K562 (cell line): ENCODE results near the gene CD164. TPM values are rescaled to one million over a fixed set of nuclear protein-coding genes. Genes with fewer than 3 reads are reported as not detected.

ENCODE experiments used
- ATAC-seq: fragments of 200-7000 bp; cut with Tn5 transposase; 3 replicates; pipeline ENCODE4 v1.9.1; 2020; ENCODE audit warnings: moderate library complexity
- BruUV-seq: library from RNA; stranded (reverse); fragments of 400-500 nt; replicated peaks from 2 replicates; lab custom pipeline; 2021; lab: Mats Ljungman, UMichigan
- CTCF ChIA-PET: fragments of 300-600 bp; formaldehyde crosslinking; extraction: SDS; loops from one replicate; lab custom pipeline; 2021; ENCODE audit warnings: low intra/inter-chr PET ratio; lab: Yijun Ruan, JAX
- POLR2A ChIA-PET: fragments of 300-600, 350-650 bp; sonication (Branson Sonifier 250); formaldehyde crosslinking; extraction: SDS; loops from one replicate; lab custom pipeline; 2021; ENCODE audit warnings: antibody characterized with exemption, inconsistent platforms; lab: Yijun Ruan, JAX
- DNase-seq, 4 experiments: peaks; one replicate each; pipeline versions ENCODE4 v3.0.0 to v3.0.0-alpha.2; 2011 to 2018; ENCODE audit warnings: low spot score in 3 of 4, mixed read lengths in 3 of 4; ENCODE audit errors: extremely low read depth in 1 of 4
- FAIRE-seq: peaks from 2 replicates; lab custom pipeline; 2011; peaks lifted over from hg19 to GRCh38; lab: Jason Lieb, UNC
- H2AFZ ChIP-seq: 2 replicates; pipeline ENCODE4 v1.6.0; 2011; ENCODE audit warnings: low read depth, low read length, control low read depth, inconsistent platforms
- H3K27ac ChIP-seq: fragments of 200-600 bp; 3 replicates; pipeline ENCODE4 v1.8.0; 2011; ENCODE audit warnings: low read depth, mild to moderate bottlenecking, control low read depth, inconsistent platforms, low read length, moderate library complexity, mixed read lengths; ENCODE audit errors: extremely low read depth
- H3K27me3 ChIP-seq, 2 experiments: fragments of 300-600 bp in 1 of 2; 2 replicates in 1 of 2; 3 replicates in 1 of 2; pipeline versions ENCODE4 v1.6.0 to v1.8.0; 2011; ENCODE audit warnings: inconsistent platforms in 2 of 2, low read length in 2 of 2, mild to moderate bottlenecking in 1 of 2, mixed read lengths in 1 of 2, moderate library complexity in 1 of 2; ENCODE audit not compliant: control insufficient read depth in 2 of 2, insufficient read depth in 2 of 2
- H3K36me3 ChIP-seq: fragments of 300-600 bp; 3 replicates; pipeline ENCODE4 v1.8.0; 2011; ENCODE audit warnings: mild to moderate bottlenecking, low read length, inconsistent platforms; ENCODE audit not compliant: control insufficient read depth, insufficient read depth
- H3K4me1 ChIP-seq, 2 experiments: fragments of 200-600 bp in 1 of 2; replicated peaks in 1 of 2; 2 replicates in 1 of 2; 3 replicates in 1 of 2; pipeline versions ENCODE4 v1.5.1 to v1.8.0; 2011; ENCODE audit warnings: inconsistent platforms in 2 of 2, low read length in 2 of 2, mild to moderate bottlenecking in 1 of 2, mixed read lengths in 1 of 2, moderate library complexity in 1 of 2; ENCODE audit not compliant: control insufficient read depth in 2 of 2, insufficient read depth in 2 of 2
- H3K4me2 ChIP-seq: 2 replicates; pipeline ENCODE4 v1.6.1; 2011; ENCODE audit warnings: low read length, control low read depth, inconsistent platforms, mixed read lengths; ENCODE audit not compliant: insufficient read depth
- H3K4me3 ChIP-seq: fragments of 200-600 bp; sonication (generic), shearing (Covaris generic); 2 replicates; pipeline ENCODE4 v1.5.1; 2016; ENCODE audit warnings: control low read depth, inconsistent platforms
- H3K79me2 ChIP-seq: fragments of 200-600 bp; 3 replicates; pipeline ENCODE4 v1.8.0; 2011; ENCODE audit warnings: low read length, inconsistent platforms; ENCODE audit not compliant: control insufficient read depth, insufficient read depth
- H3K9ac ChIP-seq, 2 experiments: 2 replicates each; pipeline versions ENCODE4 v1.6.0 to v1.6.1; 2011; ENCODE audit warnings: low read depth in 2 of 2, low read length in 2 of 2, control low read depth in 1 of 2, inconsistent platforms in 1 of 2, mild to moderate bottlenecking in 1 of 2, mixed read lengths in 1 of 2; ENCODE audit not compliant: insufficient read depth in 1 of 2
- H3K9me1 ChIP-seq: one replicate; pipeline ENCODE4 v1.6.0; 2011; ENCODE audit warnings: inconsistent platforms, mild to moderate bottlenecking, low read length, moderate library complexity; ENCODE audit not compliant: control insufficient read depth, insufficient read depth
- H3K9me3 ChIP-seq: replicated peaks from 2 replicates; pipeline ENCODE4 v1.5.1; 2011; ENCODE audit warnings: low read depth, low read length, inconsistent platforms; ENCODE audit not compliant: control insufficient read depth, insufficient read depth
- H4K20me1 ChIP-seq: replicated peaks from 2 replicates; pipeline ENCODE4 v1.6.1; 2011; ENCODE audit warnings: low read length, inconsistent platforms, mixed read lengths; ENCODE audit not compliant: control insufficient read depth, insufficient read depth
- JUN ChIP-seq, 2 experiments: sonication (generic) in 1 of 2; formaldehyde crosslinking in 1 of 2; IDR thresholded peaks; 2 replicates each; pipeline versions ENCODE4 v1.6.1 to v1.8.0; 2012 to 2022; ENCODE audit warnings: borderline replicate concordance in 2 of 2, mild to moderate bottlenecking in 2 of 2, improper control_type of control experiment in 1 of 2, low read depth in 1 of 2, low read length in 1 of 2, missing genetic modification reagents in 1 of 2
- JUNB ChIP-seq: fragments of 450-650 bp; formaldehyde crosslinking; conservative IDR thresholded peaks from 2 replicates; pipeline ENCODE4 v1.4.0; 2020; ENCODE audit warnings: mild to moderate bottlenecking
- RBM25 ChIP-seq: fragments of 200-400 bp; formaldehyde crosslinking; IDR thresholded peaks from 2 replicates; pipeline ENCODE4 v1.6.1; 2018; ENCODE audit warnings: low read length, low read depth, moderate library complexity; ENCODE audit not compliant: severe bottlenecking
- ZNF121 ChIP-seq: sonication (generic); formaldehyde crosslinking; conservative IDR thresholded peaks from 2 replicates; pipeline ENCODE4 v1.8.0; 2022; ENCODE audit warnings: missing genetic modification reagents
- WGBS: fragments of 100-300 bp; shearing (Covaris generic); methylation state at CpG from one replicate; pipeline ENCODE4 v1.1.6; 2016; ENCODE audit warnings: low coverage, mixed read lengths; ENCODE audit not compliant: insufficient coverage; ENCODE audit errors: missing lambda C conversion rate; 5-methylcytosine and 5-hydroxymethylcytosine counted together
- in situ Hi-C: fragments of 300-500 bp; cut with MboI; formaldehyde crosslinking; loops from 4 replicates; pipeline ENCODE4 v1.15.0; 2018; ENCODE audit warnings: inconsistent platforms, mixed read lengths
- intact Hi-C: fragments of 100-400 bp; cut with micrococcal nuclease; formaldehyde crosslinking; loops from 2 replicates; pipeline ENCODE4 v1.14.2; 2022
- polyA plus RNA-seq, 8 experiments: library from polyadenylated mRNA; depleted of rRNA in 4 of 8; stranded (reverse) in 5 of 8; unstranded in 3 of 8; fragments of >200 nt; fragmentation: Nextera tagmentation in 2 of 8; fragmentation: Illumina TruSeq in 1 of 8; extraction: Ambion mirVana in 2 of 8; extraction: Trizol in 1 of 8; gene quantifications; 2 replicates each; pipeline versions ENCODE4 v1.2.1 to v1.2.3, GENCODE V29; 2011 to 2014; ENCODE audit warnings: inconsistent platforms in 1 of 8, missing spikeins in 1 of 8
- total RNA-seq, 7 experiments: library from RNA; depleted of rRNA in 6 of 7; stranded (reverse); fragments of >200 nt in 6 of 7; fragmentation: Illumina TruSeq in 2 of 7; extraction: Trizol in 2 of 7; gene quantifications; 2 replicates each; pipeline versions ENCODE4 v1.2.1 to v1.2.3, GENCODE V29; 2011 to 2021; ENCODE audit warnings: low replicate concordance in 1 of 7

Gene CD164
- total and polyA plus RNA-seq, 9 of the 15 experiments (the other 6 are each of a cell fraction or from before 2014, with no cell fraction given), result 79.5 to 317 (median 165) TPM

- TF ChIP-seq JUN (IDR thresholded peaks at IDR 0.05; ENCODE audit: borderline replicate concordance, low read depth, low read length), result peak; percentile 40; the same call in 1 of the 2 replicates
- TF ChIP-seq JUN (CRISPR knock-in tag; IDR thresholded peaks at IDR 0.05; ENCODE audit: borderline replicate concordance), result no peak
- TF ChIP-seq, all 486 proteins: peak for 8
Measured at GRCh38 chr6:109393886-109394281, 11.6 kb upstream of the CD164 start (continued).

DNA sequence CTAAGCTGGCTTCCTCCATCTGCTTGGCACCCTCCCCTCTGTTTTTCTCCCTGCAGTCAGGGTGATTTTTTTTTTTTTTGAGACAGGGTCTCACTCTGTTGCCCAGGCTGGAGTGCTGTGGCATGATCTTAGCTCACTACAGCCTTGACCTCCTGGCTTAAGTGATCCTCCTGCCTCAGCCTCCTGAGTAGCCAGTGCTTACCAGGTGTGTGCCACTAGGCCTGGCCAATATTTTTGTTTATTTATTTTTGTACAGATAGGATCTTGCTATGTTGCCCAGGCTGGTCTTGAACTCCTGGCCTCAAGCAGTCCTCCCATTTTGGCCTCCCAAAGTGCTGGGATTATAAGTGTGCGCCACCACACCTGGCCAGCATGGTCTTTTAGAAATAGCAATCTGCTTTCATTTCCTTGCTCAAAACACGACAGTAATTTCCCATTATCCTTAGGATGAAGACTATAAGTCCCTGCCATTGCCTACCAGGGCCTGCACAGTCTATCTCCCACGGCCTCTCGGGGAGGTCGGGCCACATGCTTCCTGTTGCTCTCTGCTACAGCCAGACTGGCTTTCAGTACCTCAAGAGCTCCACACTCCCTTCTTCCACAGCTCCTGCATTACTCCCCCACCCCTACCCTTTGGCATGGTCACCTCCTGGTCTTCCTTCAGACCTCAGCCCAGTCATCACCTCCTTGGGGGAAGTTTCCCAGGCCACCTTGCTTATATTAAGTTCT is 11.1 kb upstream of the CD164 start:
- Histone ChIP-seq H3K9ac (no peak overlapping the region), H4K20me1 (no peaks in the 10 kb centered on the region), H3K4me2 (no peak overlapping the region), H2AFZ (no peak overlapping the region), H3K36me3 (no peaks in the 10 kb centered on the region), H3K9me3 (no peaks in the 10 kb centered on the region), H3K4me1 (peaks cover 0 to 11% of the 10 kb centered on the region in 2 experiments; a peak in 4 of 5 replicates), H3K9me1 (no peaks in the 10 kb centered on the region), H3K27me3 (no peaks in the 10 kb centered on the region; a peak in 1 of 5 replicates), H3K4me3 (no peak overlapping the region), H3K27ac (no peak overlapping the region), H3K79me2 (no peaks in the 10 kb centered on the region)
- CTCF ChIA-PET, result no interaction called here
- POLR2A ChIA-PET, result interaction anchor here (2.2 kb wide), 1 partner anchor 11 kb away, joined by 7 read pairs; the partner anchor contains the start of gene CD164
- FAIRE-seq, result no peak
- ATAC-seq, result no peak
- in situ Hi-C loops (no loop called here), intact Hi-C loops (loop anchor here (10.0 kb wide), 1 partner anchor 479 kb away; no protein-coding TSS in a partner anchor)
- no TSS peak for BruUV-seq
- 51% methylated on average over 5 of the region's 5 CpGs for WGBS
- TF ChIP-seq RBM25 (peak; percentile 9), JUNB (CRISPR knock-in tag) (no peak), ZNF121 (CRISPR knock-in tag) (peak; percentile 85)
- DNase-seq, result no peak
